ENCODE data around the gene GGPS1. TPM values are rescaled to one million over a fixed set of nuclear protein-coding genes. Genes with fewer than 3 reads are reported as not detected.
"Not testable (repeated sequence)": the region's sequence is repeated elsewhere in the genome, so short reads cannot be mapped to it uniquely, and the experiment has no call there.

GGPS1 gene
- total RNA-seq = 57.2 and 58.0 TPM in 2 replicates
- long read RNA-seq, transcript GGPS1-201 (4 exons, 2,895 nt) = major isoform, 111 of 123 reads
- long read RNA-seq, transcript GGPS1-203 (3 exons, 1,407 nt) = minor isoform, 6 of 123 reads
- long read RNA-seq, partial matches to known transcripts = 0 of 123 reads
- long read RNA-seq, other reads (novel, unspliced or antisense) = 4 of 123 reads

- H3K27me3 Mint-ChIP-seq (ENCODE audit: low read depth) = no peaks in the 10 kb centered on the region
- H3K27ac Mint-ChIP-seq (ENCODE audit: unreplicated experiment) = peak within 1 kb of the TSS; percentile 86
These were observed at the start of gene GGPS1 for GRCh38 chr1:235328271-235329138. Gene GGPS1, plus strand, starts transcription at chr1:235328570. Its CDS starts 6,695 bp downstream, at chr1:235335265.

DNA sequence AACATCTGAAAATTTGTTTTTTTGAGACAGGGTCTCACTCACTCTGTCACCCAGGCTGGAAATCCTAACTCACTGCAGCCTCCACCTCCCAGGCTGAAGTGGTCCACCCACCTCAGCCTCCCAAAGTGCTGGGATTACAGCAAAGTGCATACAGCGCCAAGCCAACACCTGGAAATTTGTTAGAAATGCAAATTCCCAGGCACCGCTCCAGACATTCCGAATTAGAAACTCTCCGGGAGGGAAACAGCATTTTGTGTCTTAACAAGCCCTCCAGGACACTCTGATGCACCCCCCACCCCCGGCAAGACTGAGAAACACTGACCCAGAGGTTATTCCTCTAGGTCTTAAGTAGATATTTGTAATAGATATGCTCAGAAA, 49.5 kb upstream of the GGPS1 start:
- Mint-ChIP-seq H3K9me3 (no peaks in the 10 kb centered on the region), H3K27me3 (ENCODE audit: low read depth) (no peaks in the 10 kb centered on the region), H3K4me1 (peaks cover 23% of the 10 kb centered on the region), H3K4me3 (no peak overlapping the region), H3K36me3 (ENCODE audit: low read depth) (no peaks in the 10 kb centered on the region), H3K27ac (ENCODE audit: unreplicated experiment) (peak overlapping the region; percentile 19)
- no peak for DNase-seq (ENCODE audit: low read depth, low spot score)
- no peak for TF ChIP-seq CTCF (conservative IDR thresholded peaks at IDR 0.05)

More at GRCh38 chr1:235328271-235329138, at the start of gene GGPS1:
- H3K36me3 Mint-ChIP-seq (ENCODE audit: low read depth) = peaks cover 4% of the 10 kb centered on the region
- no peak within 1 kb of the TSS for H3K4me3 Mint-ChIP-seq
- TF ChIP-seq CTCF (conservative IDR thresholded peaks at IDR 0.05) = peak; percentile 34
- H3K9me3 Mint-ChIP-seq = no peaks in the 10 kb centered on the region
- DNase-seq (ENCODE audit: low read depth, low spot score) = peak; percentile 93
- H3K4me1 Mint-ChIP-seq = peaks cover 17% of the 10 kb centered on the region

- no peak for TF ChIP-seq CTCF (conservative IDR thresholded peaks at IDR 0.05)
- Mint-ChIP-seq H3K36me3 (ENCODE audit: low read depth) (no peaks in the 10 kb centered on the region), H3K27me3 (ENCODE audit: low read depth) (no peaks in the 10 kb centered on the region), H3K4me3 (no peak overlapping the region), H3K27ac (ENCODE audit: unreplicated experiment) (no peak overlapping the region), H3K4me1 (peaks cover 23% of the 10 kb centered on the region), H3K9me3 (no peaks in the 10 kb centered on the region)
- DNase-seq (ENCODE audit: low read depth, low spot score) = no peak
These were observed 48.7 kb upstream of the GGPS1 start for GRCh38 chr1:235279694-235280093.

GRCh38 chr1:235280467-235280866, 47.9 kb upstream of the GGPS1 start:
- TF ChIP-seq CTCF (conservative IDR thresholded peaks at IDR 0.05) = no peak
- DNase-seq (ENCODE audit: low read depth, low spot score) = no peak
- Mint-ChIP-seq H3K9me3 (no peaks in the 10 kb centered on the region), H3K36me3 (ENCODE audit: low read depth) (peaks cover 2% of the 10 kb centered on the region), H3K4me1 (peaks cover 19% of the 10 kb centered on the region), H3K27ac (ENCODE audit: unreplicated experiment) (no peak overlapping the region), H3K27me3 (ENCODE audit: low read depth) (no peaks in the 10 kb centered on the region), H3K4me3 (no peak overlapping the region)

DNA sequence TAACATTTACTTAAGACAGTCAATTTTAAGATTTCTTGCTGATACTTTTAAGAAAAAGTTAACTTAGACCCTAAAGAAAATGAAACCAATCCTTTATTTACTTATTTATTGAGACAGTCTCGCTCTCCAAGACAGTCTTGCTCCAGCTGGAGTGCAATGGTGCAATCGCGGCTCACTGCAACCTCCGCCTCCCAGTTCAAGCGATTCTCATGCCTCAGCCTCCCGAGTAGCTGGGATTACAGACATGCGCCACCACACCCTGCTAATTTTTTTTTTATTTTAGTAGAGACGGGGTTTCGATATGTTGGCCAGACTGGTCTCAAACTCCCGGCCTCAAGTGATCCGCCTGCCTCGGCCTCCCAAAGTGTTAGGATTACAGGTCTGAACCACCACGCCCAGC, 44.7 kb upstream of the GGPS1 start:
- not testable (repeated sequence) for DNase-seq (ENCODE audit: low read depth, low spot score); H3K36me3 Mint-ChIP-seq (ENCODE audit: low read depth); H3K4me3 Mint-ChIP-seq; H3K27ac Mint-ChIP-seq (ENCODE audit: unreplicated experiment); H3K9me3 Mint-ChIP-seq; H3K27me3 Mint-ChIP-seq (ENCODE audit: low read depth)
- peaks cover 31% of the 10 kb centered on the region for H3K4me1 Mint-ChIP-seq

DNA sequence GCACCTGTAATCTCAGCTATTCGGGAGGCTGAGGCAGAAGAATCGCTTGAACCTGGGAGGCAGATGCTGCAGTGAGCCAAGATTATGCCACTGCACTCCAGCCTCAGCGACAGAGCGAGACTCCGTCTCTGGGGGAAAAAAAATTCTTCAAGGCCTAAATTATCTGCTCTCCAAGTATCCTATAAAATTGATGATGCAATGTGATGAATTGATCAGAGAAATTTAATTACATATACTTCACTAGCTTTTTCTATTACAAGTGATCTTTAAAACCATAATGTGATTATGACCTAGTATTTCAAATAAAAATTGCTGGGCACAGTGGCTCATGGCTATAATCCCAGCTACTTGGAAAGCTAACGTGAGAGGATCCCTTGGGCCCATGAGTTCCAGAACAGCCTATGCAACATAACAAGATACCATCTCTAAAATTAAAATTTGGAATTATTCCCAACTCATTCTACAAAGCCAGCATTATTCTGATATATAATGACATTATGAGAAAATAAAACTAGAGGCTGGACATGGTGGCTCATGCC, 44.1 kb upstream of the GGPS1 start:
- H3K4me1 Mint-ChIP-seq = peaks cover 31% of the 10 kb centered on the region
- no peak for TF ChIP-seq CTCF (conservative IDR thresholded peaks at IDR 0.05)
- no peak overlapping the region for H3K4me3 Mint-ChIP-seq
- no peak for DNase-seq (ENCODE audit: low read depth, low spot score)
- H3K27ac Mint-ChIP-seq (ENCODE audit: unreplicated experiment) = no peak overlapping the region
- H3K27me3 Mint-ChIP-seq (ENCODE audit: low read depth) = no peaks in the 10 kb centered on the region
- peaks cover 2% of the 10 kb centered on the region for H3K36me3 Mint-ChIP-seq (ENCODE audit: low read depth)
- no peaks in the 10 kb centered on the region for H3K9me3 Mint-ChIP-seq
